Activated CD4-positive, alpha-beta T cell treated with anti-CD3 and anti-CD28 coated beads, Interleukin-2, amount 50 U/mL, for 16 hours (primary cell): ENCODE results near the gene STIM1.
A peak's percentile ranks its signal among the peaks of the same experiment; 100 is the strongest.
"Not testable (repeated sequence)": the region's sequence is repeated elsewhere in the genome, so short reads cannot be mapped to it uniquely, and the experiment has no call there.

Source experiments
- DNase-seq: peaks from one replicate; pipeline ENCODE4 v3.0.0-alpha.2; 2020

Gene STIM1

DNA sequence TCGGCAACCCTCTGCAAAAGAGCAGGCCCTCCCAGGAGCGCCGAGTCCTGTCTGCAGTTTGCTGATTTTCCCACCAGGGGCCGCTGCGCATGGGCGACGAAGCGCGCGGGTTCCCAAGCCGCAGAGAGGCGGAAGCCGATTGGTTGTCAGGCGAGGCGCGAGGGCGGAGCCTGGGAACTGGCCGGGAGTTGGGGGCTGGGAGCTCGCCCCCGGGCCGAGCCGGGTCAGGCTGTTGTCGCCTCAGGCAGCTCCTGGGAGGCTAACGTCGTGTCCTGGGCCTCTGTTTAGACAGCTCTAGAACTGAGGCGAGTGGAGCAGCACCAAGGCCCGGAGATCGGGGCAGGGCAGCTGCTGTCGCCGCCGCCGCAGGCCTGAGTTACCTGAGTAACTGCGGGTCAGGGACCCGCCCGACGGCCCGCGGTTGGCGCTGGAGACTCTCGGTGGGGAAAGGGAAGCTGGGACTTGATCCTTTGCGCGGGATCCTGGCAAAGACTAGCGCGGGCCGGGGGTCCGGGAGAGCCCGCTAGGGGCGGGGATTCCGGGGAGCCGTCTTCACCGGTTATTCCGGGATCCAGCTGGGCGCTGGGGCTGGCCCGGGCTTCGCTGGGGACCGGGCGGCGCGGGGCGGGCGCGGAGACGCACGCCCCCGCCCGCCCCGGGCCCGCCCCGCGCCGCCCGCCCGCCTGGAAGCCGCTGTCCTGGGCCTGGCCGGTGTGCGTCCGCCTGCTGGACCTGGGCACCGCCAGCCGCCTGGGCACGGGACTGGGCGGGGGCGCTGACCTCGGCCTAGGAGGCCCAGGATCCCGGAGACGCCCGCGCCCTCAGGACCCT is at the start of gene STIM1:
Gene STIM1 (plus strand): TSS at position 688 of the 831 bp plus-strand sequence. CDS start 607 bp downstream, outside the sequence.
- DNase-seq, result peak; percentile 99

DNA sequence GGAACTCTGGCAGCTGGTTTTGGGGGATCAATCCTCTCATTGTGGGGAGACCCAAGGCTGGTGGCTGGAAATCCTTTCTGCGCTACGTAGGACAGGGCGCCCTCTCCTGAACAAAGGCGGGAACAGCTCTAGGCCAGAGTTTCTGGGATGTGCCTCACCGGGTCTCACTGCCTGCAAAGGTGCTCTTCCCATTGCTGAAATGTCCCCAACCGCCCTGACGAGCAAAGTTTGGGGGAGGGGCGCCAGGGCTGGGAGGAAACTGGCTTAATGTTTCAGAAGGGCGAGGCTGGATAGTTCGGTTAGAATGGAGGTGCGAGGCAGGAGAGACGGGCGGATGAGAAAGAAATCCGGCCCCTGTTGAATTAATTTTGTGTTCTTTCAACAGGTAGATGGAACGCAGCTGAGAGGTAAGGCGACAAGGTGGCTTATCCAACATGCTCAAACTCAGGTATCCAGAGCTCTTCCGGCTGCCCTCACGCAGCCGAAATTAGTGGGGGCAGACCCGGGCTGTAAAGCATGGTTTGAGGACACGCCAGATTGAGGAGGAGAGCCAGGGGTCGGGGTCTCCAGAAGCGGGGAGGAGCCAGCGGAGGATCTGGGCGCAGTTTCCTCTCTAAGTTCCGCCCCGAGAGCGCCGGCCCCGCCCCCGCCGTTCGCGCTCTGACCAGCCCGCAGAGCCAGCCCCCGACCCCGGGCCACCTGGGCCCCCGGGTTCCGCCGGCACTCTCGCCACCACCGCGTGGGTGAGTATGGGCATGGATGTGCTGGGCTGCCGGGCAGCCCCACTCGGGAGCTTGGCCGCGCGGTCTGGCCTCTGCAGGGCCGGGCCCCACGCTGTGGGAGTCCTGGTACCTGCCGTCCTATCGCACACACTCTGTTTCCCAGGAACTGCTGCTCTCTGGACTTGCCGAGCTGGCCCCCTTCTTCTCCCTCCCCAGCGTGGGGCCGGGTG is 47.3 kb upstream of the STIM1 start, which contains the start of gene PGAP2:
Gene PGAP2 (plus strand): TSS at position 652 of the 952 bp plus-strand sequence. CDS start 2,700 bp downstream, outside the sequence.
- peak; percentile 67 for DNase-seq

DNA sequence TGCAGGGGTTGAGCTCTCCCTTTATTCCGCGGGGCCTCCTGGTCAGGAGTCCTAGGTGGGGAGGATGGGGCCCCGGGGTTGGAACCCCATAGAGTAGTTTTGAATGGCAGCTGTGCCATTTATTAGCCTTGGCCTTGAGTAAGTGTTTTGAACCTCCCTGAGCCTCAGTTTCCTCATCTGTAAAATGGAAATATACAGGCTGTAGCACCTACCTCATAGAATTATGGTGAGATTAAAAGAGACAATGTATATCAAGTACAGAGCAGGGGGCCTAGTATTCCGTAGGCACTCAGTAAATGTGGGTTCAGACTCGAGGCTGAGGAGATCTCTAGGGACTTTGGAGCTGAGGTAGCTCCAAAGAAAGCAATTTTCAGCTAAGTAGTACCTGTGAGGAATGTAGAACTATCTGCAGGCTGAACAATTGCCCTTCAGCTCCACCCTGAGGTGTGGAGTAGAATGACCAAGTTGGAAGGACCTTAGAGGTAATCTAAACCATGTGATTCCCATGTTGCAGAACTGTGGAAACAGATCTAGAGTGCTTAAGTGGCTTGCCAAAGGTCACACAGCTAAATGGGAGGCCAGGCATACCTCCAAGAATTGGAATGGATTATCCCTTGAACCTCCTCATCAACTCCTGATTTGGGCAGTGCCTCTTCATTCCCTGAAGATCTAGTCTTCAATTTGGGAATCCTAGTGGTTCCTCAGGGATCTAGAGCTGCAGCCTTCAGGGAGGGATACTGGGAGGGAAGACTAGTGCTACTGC is 46.4 kb upstream of the STIM1 start:
- DNase-seq, result peak; percentile 71

GRCh38 chr11:3809624-3809928 is 45.9 kb upstream of the STIM1 start:
- DNase-seq, result no peak

DNA sequence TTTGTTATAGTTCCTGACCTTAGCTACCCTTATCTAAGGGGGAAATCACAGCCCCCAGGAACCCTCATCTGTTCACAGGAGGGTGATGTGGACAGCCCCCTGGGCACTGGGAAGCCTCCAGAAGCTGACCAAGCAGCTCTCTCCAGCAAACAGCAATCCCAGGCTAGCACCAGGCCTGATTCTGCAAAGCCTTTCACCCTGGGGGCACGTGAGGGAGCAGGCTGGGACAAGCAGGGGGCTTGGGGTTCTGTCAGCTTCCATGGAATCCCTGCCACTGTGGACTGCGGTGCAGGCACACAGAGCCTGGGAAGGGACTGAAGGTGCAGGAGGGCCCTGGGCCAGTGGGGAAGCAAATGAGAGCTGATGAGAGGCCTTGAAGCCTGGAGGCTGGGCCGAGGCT is 45.0 kb upstream of the STIM1 start:
- no peak for DNase-seq

GRCh38 chr11:3810951-3811350 is 44.5 kb upstream of the STIM1 start:
- DNase-seq, result no peak

DNA sequence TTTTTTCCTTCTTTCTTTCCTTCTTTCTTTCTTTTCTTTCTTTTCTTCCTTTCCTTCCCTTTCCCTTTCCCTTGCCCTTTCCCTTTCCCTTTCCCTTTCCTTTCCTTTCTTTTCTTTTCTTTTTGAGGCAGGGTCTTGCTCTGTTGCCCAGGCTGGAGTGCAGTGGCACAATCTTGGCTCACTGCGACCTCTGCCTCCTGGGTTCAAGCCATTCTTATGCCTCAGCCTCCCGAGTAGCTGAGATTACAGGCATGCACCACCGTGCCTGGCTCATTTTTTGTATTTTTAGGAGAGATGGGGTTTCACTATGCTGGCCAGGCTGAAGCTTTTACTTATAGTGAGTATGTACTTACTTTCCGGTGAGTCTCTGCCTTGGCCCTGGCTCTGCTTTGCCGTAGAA is 40.6 kb upstream of the STIM1 start:
- DNase-seq, result not testable (repeated sequence)

- no peak for DNase-seq
Observed at GRCh38 chr11:3815845-3816244, 39.6 kb upstream of the STIM1 start.

- DNase-seq, result no peak
Observed at GRCh38 chr11:3816673-3817072, 38.8 kb upstream of the STIM1 start.

GRCh38 chr11:3817181-3817800 is 38.2 kb upstream of the STIM1 start:
- DNase-seq, result no peak

DNA sequence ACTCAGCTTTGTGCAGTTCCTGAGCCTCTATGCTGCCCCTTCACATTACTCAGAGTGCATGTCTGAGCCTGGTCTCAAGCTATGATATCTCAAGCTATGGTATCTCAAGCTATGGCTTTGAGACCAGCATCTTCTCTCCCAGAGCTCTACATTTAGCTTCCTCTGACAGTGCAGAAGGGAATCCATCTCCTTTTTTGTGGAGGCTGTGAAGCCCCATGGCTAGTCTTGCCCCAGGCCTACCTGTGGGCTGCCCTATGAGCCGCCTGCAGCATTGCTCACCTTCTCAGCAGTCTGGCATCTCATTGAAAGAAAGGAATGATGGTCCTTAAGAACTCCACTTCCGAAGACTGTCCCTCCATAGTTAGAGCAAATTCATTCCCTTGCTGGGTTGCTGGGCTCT is 34.5 kb upstream of the STIM1 start:
- DNase-seq, result no peak

DNA sequence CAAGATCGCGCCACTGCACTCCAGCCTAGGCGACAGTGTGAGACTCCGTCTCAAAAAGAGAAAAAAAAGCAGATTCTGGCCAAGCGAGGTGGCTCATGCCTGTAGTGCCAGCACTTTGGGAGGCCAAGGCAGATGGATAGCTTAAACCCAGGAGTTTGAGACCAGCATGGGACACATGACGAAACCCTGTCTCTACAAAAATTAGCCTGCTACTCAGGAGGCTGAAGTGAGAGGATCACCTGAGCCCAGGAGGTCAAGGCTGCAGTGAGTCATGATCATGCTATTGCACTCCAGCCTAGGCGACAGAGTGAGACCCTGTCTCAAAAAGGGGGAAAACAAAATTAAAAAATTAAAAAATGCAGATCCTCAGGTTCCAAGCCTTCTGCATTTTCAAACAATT is 33.2 kb upstream of the STIM1 start:
- DNase-seq, result no peak

DNA sequence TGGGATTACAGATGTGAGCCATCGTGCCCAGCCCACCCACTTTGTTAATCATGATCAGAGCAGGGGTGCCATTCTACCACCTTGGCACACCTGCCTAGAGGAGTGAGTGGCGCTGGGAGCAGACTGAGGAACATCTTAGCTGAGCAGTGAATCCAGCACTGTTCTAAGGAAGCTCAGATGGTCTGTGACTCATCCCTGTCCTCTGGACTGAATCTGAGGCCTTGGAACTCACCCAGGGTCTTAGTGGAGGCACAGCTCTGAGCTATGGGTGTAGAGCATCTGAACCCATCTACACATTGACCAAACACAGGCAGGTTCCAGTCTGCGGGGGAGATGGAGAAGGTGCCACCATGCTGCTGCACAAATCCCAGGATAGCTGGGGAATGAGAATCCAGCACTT is 32.2 kb upstream of the STIM1 start:
- DNase-seq, result no peak

DNA sequence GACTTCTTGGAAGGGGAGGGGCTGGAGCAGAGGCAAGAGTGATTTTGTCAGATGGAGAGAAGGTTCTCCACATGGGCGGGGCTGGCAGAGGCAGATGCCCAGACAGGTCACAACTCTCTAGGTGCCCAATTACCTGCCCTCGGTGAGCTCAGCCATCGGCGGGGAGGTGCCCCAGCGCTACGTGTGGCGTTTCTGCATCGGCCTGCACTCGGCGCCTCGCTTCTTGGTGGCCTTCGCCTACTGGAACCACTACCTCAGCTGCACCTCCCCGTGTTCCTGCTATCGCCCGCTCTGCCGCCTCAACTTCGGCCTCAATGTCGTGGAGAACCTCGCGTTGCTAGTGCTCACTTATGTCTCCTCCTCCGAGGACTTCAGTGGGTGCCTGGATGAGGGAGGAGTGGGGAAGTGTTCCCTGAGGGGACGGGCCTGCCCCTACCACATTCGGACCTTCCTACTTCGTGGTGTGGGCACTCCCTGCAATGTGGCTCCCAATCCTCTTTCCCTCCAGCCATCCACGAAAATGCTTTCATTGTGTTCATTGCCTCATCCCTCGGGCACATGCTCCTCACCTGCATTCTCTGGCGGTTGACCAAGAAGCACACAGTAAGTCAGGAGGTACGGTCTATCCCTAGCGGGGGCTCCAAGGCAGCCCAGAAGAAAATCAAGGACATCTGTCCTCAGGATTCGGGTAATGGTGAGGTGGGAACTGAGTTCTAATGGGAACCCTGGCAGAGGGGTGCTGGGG is 31.5 kb upstream of the STIM1 start:
- no peak for DNase-seq

DNA sequence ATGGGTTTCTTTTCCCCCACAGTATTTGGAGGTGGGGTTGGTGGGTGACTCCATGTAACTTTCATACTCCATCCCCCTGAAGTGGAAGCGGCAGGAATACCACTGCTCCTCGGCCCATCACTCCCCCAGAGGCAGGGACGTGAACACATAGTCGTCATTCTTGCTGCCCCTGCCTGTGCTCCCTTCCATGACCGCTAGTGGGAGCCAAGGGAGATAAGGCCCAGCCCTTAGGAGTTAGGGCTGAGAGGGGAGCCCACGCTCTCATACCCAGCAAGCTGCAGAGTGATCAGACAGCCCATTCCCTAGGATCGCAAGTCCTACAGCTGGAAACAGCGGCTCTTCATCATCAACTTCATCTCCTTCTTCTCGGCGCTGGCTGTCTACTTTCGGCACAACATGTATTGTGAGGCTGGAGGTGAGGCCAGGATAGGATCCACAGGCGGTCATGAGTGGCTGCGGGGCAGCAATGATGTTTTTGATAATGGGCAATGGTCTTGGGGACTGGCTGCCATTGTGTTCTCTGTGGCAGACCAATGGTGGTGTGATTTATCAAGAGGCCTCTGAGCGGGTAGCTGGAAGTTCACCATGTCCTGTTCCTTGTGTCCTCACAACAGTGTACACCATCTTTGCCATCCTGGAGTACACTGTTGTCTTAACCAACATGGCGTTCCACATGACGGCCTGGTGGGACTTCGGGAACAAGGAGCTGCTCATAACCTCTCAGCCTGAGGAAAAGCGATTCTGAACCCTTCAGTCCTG is 30.6 kb upstream of the STIM1 start:
- peak; percentile 84 for DNase-seq

DNA sequence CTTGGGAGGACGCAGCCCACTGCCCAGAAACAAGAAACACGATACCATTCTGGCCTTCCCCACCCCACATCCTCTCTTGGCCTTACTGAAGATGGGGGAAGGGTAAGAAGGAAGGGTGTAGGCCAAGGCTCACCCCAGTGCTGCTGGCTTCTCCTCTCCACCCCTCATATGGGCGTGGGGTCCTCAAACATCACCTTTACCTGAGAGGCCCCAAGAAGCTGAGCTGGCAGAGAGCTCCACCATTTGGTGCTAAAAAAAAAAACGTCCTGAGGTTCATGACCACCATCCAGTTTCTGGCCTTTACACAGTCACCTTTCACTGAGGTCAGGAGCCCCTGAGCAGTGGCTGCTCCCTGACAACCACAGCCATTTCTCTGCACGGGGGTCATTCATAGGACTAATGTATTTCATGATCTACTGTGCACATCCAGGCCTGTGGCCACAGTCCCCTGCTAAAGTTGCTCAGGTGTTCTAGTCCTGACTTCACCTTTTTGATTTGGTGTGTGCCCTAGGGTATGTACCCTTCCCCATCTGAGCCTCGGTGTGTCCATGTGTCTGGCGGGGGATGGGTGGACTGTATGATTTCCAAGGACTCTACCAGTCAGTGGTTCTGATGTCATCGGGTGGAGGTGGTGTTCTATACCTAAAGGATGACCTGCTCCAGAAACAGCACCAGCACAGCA is 29.9 kb upstream of the STIM1 start:
- DNase-seq, result no peak

- no peak for DNase-seq
Observed at GRCh38 chr11:3826721-3827120, 28.7 kb upstream of the STIM1 start.

DNA sequence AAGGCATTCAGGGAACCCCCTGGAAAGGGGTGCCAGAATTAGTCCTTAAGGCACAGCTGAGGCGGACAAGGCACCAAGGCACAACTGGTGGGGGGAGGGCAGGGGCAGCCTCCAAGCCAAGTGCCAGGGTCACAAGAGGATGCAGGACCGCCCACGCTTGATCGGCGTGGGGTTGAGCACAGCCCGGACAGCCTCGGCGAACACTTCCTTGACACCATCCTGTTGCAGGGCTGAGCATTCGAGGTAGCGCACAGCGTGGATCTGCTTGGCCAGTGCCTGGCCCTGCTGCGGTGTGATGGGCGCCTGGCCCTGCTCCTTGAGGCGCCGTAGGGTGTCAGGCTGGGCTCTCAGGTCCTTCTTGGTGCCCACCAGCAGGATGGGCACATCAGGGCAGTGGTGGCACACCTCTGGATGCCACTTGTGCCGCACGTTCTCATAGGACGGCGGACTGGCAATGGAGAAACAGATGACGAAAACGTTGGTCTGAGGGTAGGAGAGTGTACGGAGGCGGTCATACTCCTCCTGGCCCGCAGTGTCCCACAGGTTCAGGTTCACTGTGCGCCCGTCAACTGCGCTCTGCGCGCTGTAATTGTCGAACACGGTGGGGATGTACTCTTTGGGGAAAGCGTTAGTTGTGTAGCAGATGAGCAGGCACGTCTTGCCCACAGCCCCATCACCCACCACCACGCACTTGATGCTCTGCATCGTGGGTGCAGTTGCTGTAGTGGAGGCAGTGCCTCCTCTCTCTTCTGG is 27.9 kb upstream of the STIM1 start:
- no peak for DNase-seq

DNA sequence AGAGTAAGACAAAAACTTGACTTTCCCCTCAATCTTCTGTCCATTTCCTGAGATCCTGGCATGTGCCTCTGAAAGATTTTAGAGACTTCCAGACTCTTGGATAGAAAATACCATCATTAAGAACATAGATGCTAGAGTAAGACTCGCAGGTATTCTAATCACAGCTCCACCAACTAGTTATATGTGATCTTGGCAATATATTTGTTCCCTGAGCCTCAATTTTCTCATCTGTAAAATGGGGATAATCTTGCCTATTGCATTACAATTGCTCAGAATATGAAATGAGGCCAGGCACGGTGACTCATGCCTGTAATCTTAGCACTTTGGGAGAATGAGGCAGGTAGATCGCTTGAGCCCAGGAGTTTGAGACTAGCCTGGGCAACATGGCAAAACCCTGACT is 25.4 kb upstream of the STIM1 start:
- DNase-seq, result no peak

- DNase-seq, result no peak
Observed at GRCh38 chr11:3830730-3831129, 24.7 kb upstream of the STIM1 start.
